PC-3 (cell line): ENCODE data around the gene FAM53B. TPM values are rescaled to one million over a fixed set of nuclear protein-coding genes. Genes with fewer than 3 reads are reported as not detected.

Experiments used
- ATAC-seq: fragments of 200-7000 bp; cut with Tn5 transposase; 2 replicates; pipeline ENCODE4 v1.9.1; 2020; ENCODE audit warnings: mild to moderate bottlenecking, moderate library complexity
- BruUV-seq: library from RNA; stranded (reverse); fragments of 400-500 nt; replicated peaks from 2 replicates; lab custom pipeline; 2021; lab: Mats Ljungman, UMichigan
- CTCF ChIA-PET: fragments of 300-600 bp; sonication (Branson Sonifier 250); formaldehyde crosslinking; loops from one replicate; lab custom pipeline; 2022; ENCODE audit warnings: antibody characterized with exemption; lab: Charles Lee
- POLR2A ChIA-PET: fragments of 300-600 bp; sonication (Branson Sonifier 250); formaldehyde crosslinking; loops from one replicate; lab custom pipeline; 2022; ENCODE audit warnings: antibody characterized with exemption; ENCODE audit not compliant: unreplicated experiment; lab: Charles Lee
- DNase-seq: peaks from one replicate; pipeline ENCODE4 v3.0.0-alpha.2; 2015
- H2AFZ ChIP-seq: fragments of 300-600 bp; sonication (generic); 2 replicates; pipeline ENCODE4 v1.6.0; 2016; ENCODE audit warnings: antibody characterized with exemption, low read length
- H3F3A ChIP-seq: fragments of 300-600 bp; sonication (generic); one replicate; pipeline ENCODE4 v1.6.0; 2017; ENCODE audit warnings: antibody characterized with exemption, low read length, control low read depth, mild to moderate bottlenecking; ENCODE audit not compliant: unreplicated experiment
- H3K27ac ChIP-seq: fragments of 300-600 bp; sonication (generic); 2 replicates; pipeline ENCODE4 v1.5.1; 2016; ENCODE audit warnings: mild to moderate bottlenecking, low read length
- H3K27me3 ChIP-seq: fragments of 300-600 bp; sonication (generic); 2 replicates; pipeline ENCODE4 v1.6.1; 2016; ENCODE audit warnings: low read length, mixed read lengths
- H3K36me3 ChIP-seq: fragments of 300-600 bp; sonication (generic); 2 replicates; pipeline ENCODE4 v1.6.1; 2016; ENCODE audit warnings: low read depth, mixed run types, low read length, mixed read lengths
- H3K4me1 ChIP-seq: fragments of 300-600 bp; sonication (generic); 2 replicates; pipeline ENCODE4 v1.5.1; 2016; ENCODE audit warnings: low read length; ENCODE audit not compliant: insufficient read depth
- H3K4me2 ChIP-seq: fragments of 300-600 bp; sonication (generic); 2 replicates; pipeline ENCODE4 v1.6.0; 2016; ENCODE audit warnings: low read length
- H3K4me3 ChIP-seq: fragments of 300-600 bp; sonication (generic); 2 replicates; pipeline ENCODE4 v1.5.1; 2016; ENCODE audit warnings: mild to moderate bottlenecking, low read length, mixed read lengths
- H3K79me2 ChIP-seq: fragments of 300-600 bp; sonication (generic); 2 replicates; pipeline ENCODE4 v1.6.1; 2017; ENCODE audit warnings: low read length, mixed read lengths
- H3K9ac ChIP-seq: fragments of 300-600 bp; sonication (generic); 2 replicates; pipeline ENCODE4 v1.6.0; 2016; ENCODE audit warnings: mild to moderate bottlenecking, low read length
- H3K9me2 ChIP-seq: fragments of 300-600 bp; sonication (generic); replicated peaks from 2 replicates; pipeline ENCODE4 v1.6.1; 2016; ENCODE audit warnings: mixed run types, low read length, mixed read lengths
- H3K9me3 ChIP-seq: fragments of 300-600 bp; sonication (generic); 2 replicates; pipeline ENCODE4 v1.6.1; 2016; ENCODE audit warnings: low read length, mixed read lengths
- H4K20me1 ChIP-seq: fragments of 300-600 bp; sonication (generic); 2 replicates; pipeline ENCODE4 v1.6.1; 2016; ENCODE audit warnings: low read length, mixed read lengths
- CTCF ChIP-seq: fragments of 300-600 bp; sonication (generic); conservative IDR thresholded peaks from 2 replicates; pipeline ENCODE4 v1.5.1; 2017; ENCODE audit warnings: antibody characterized with exemption, low read depth, mild to moderate bottlenecking, low read length
- EZH2 ChIP-seq: fragments of 300-600 bp; sonication (generic); IDR thresholded peaks from one replicate; pipeline ENCODE4 v1.6.1; 2017; ENCODE audit warnings: antibody characterized with exemption, mild to moderate bottlenecking, low read length; ENCODE audit not compliant: unreplicated experiment
- EZH2phosphoT487 ChIP-seq: fragments of 300-600 bp; sonication (generic); IDR thresholded peaks from 2 replicates; pipeline ENCODE4 v1.6.1; 2018; ENCODE audit warnings: mild to moderate bottlenecking, antibody characterized with exemption, low read length, borderline replicate concordance
- intact Hi-C: fragments of 100-400 bp; cut with micrococcal nuclease; formaldehyde crosslinking; loops from 2 replicates; pipeline ENCODE4 v1.9.0; 2023
- total RNA-seq: library from RNA; depleted of rRNA; stranded (reverse); fragments of >200 nt; gene quantifications from 2 replicates; pipeline ENCODE4 v1.2.3, GENCODE V29; 2014

FAM53B gene
- total RNA-seq, 1 experiment from 2014 or later = 19.4 TPM

DNA sequence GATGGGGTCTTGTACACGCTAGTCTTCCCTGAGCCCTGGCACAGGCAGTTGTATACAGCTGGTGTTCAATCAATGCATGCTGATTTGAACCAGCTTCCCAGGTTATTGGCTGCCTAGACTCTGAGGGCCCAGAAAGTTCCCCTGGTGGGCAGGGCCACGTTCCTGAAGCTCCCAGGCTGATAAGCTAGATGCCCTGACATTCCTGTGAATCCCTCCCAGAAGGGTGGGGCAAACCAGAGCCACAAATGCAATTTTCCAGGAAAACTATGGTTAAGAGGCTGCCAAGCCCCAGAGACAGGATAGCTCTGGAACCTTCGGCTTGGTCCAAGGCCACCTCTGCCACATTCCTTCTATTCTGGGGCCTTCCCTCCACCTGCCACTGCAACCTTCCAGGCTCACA, 78.2 kb downstream of the FAM53B start:
- Histone ChIP-seq H3K4me2 (no peak overlapping the region), H2AFZ (no peak overlapping the region), H3K27ac (no peak overlapping the region), H3K9me2 (no peaks in the 10 kb centered on the region), H3K4me3 (no peak overlapping the region), H3K9me3 (no peaks in the 10 kb centered on the region), H3F3A (no peaks in the 10 kb centered on the region), H3K4me1 (no peaks in the 10 kb centered on the region), H3K9ac (no peak overlapping the region), H3K27me3 (no peaks in the 10 kb centered on the region), H4K20me1 (no peaks in the 10 kb centered on the region), H3K79me2 (no peaks in the 10 kb centered on the region), H3K36me3 (no peaks in the 10 kb centered on the region)
- TF ChIP-seq EZH2 (no peak), CTCF (no peak), EZH2phosphoT487 (no peak)
- intact Hi-C loops = no loop called here
- BruUV-seq = no TSS peak
- ATAC-seq (no peak), DNase-seq (no peak)
- CTCF ChIA-PET = no interaction called here
- POLR2A ChIA-PET = no interaction called here

DNA sequence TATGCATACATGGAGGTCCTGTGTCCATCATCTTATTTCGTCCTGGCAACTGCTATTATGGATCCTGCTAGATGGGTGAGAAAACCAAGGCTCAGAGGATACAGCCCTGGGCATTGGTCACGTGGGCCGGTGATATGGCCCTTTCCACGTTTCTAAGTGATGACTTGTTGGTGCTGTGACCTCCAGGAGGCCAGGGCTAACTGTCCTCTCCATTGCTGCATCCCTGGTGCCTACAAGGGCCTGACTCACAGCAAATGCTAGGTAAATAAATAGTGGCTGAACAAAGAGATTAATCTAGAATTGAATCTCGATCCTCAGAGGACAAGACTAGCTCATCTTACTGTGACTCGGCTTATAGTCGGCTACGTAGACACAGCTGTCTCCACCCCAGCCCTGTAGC, 78.6 kb downstream of the FAM53B start:
- Histone ChIP-seq H3K4me3 (no peak overlapping the region), H3K4me1 (no peaks in the 10 kb centered on the region), H3K27ac (no peak overlapping the region), H4K20me1 (no peaks in the 10 kb centered on the region), H3K27me3 (no peaks in the 10 kb centered on the region), H3K36me3 (no peaks in the 10 kb centered on the region), H3K9me2 (no peaks in the 10 kb centered on the region), H3K79me2 (no peaks in the 10 kb centered on the region), H3K4me2 (no peak overlapping the region), H2AFZ (no peak overlapping the region), H3K9ac (no peak overlapping the region), H3F3A (no peaks in the 10 kb centered on the region), H3K9me3 (no peaks in the 10 kb centered on the region)
- TF ChIP-seq EZH2 (no peak), CTCF (no peak), EZH2phosphoT487 (no peak)
- ATAC-seq = no peak; the same call in 1 of the 2 replicates
- no TSS peak for BruUV-seq
- peak; percentile 30 for DNase-seq
- CTCF ChIA-PET = no interaction called here
- POLR2A ChIA-PET = no interaction called here
- intact Hi-C loops = no loop called here

GRCh38 chr10:124665091-124665490, 79.1 kb downstream of the FAM53B start:
- ChIA-PET CTCF (no interaction called here), POLR2A (no interaction called here)
- TF ChIP-seq CTCF = no peak
- TF ChIP-seq EZH2 = no peak
- no peak for TF ChIP-seq EZH2phosphoT487
- no peaks in the 10 kb centered on the region for H3K9me3 ChIP-seq
- no peaks in the 10 kb centered on the region for H3K9me2 ChIP-seq
- H3K36me3 ChIP-seq = no peaks in the 10 kb centered on the region
- H3K27ac ChIP-seq = no peak overlapping the region
- no peaks in the 10 kb centered on the region for H3K4me1 ChIP-seq
- no peak overlapping the region for H3K9ac ChIP-seq
- H3K4me2 ChIP-seq = no peak overlapping the region
- no peak overlapping the region for H3K4me3 ChIP-seq
- H4K20me1 ChIP-seq = no peaks in the 10 kb centered on the region
- no peaks in the 10 kb centered on the region for H3K79me2 ChIP-seq
- no peak for DNase-seq
- H2AFZ ChIP-seq = no peak overlapping the region
- no peak for ATAC-seq
- BruUV-seq = no TSS peak
- H3F3A ChIP-seq = no peaks in the 10 kb centered on the region
- intact Hi-C loops = no loop called here
- H3K27me3 ChIP-seq = no peaks in the 10 kb centered on the region
